Epithelial cell of proximal tubule (primary cell): ENCODE results near the gene MYMK. TPM values are rescaled to one million over a fixed set of nuclear protein-coding genes. Genes with fewer than 3 reads are reported as not detected.

Experiments used
- DNase-seq: peaks from one replicate; pipeline ENCODE4 v3.0.0-alpha.2; 2011; ENCODE audit warnings: low read depth
- H3K4me3 ChIP-seq: 2 replicates; pipeline ENCODE4 v1.5.1; 2011; ENCODE audit warnings: low read depth, mild to moderate bottlenecking, low read length
- total RNA-seq: library from RNA; depleted of rRNA; stranded (reverse); fragments of >200 nt; gene quantifications from 2 replicates; pipeline ENCODE4 v1.2.3, GENCODE V29; 2015
- TF ChIP-seq, protein P1 (sequence below): conservative IDR thresholded peaks from 2 replicates; pipeline ENCODE4 v1.5.1; 2012; ENCODE audit warnings: low read depth, mild to moderate bottlenecking, low read length

The MYMK gene
- total RNA-seq, 1 donor from 2014 or later: not detected

DNA sequence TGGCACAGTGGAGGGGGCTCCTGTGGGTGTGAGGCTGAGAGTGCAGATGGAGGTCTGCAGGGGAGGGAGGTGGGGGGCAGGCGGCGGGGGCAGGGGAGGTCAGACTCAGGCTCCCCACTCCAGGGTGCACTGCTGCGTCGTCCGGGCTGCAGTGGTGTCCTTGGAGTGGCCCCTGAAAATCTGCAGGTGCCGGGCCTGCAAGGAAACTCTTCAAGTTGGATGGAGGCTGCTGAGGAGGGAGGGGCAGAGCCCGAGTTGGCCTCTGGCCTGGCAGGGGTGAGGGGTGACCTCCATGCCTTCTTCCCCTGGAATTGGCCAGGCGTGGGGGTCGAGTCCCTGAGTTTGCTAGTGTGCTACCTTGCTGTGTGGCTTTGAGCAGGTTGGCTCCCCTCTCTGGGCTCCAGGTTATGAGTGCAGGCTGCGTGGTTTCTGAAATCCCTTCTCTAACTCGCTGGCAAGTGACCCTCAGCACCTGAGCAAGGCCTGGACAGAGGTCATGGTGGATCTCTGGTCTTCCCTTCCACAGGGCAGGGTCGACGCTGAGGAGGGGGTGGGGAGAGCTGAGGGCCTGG is 10.6 kb upstream of the MYMK start:
- no peak overlapping the region for H3K4me3 ChIP-seq
- DNase-seq: no peak
- TF ChIP-seq, protein P1, sequence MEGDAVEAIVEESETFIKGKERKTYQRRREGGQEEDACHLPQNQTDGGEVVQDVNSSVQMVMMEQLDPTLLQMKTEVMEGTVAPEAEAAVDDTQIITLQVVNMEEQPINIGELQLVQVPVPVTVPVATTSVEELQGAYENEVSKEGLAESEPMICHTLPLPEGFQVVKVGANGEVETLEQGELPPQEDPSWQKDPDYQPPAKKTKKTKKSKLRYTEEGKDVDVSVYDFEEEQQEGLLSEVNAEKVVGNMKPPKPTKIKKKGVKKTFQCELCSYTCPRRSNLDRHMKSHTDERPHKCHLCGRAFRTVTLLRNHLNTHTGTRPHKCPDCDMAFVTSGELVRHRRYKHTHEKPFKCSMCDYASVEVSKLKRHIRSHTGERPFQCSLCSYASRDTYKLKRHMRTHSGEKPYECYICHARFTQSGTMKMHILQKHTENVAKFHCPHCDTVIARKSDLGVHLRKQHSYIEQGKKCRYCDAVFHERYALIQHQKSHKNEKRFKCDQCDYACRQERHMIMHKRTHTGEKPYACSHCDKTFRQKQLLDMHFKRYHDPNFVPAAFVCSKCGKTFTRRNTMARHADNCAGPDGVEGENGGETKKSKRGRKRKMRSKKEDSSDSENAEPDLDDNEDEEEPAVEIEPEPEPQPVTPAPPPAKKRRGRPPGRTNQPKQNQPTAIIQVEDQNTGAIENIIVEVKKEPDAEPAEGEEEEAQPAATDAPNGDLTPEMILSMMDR: no peak

DNA sequence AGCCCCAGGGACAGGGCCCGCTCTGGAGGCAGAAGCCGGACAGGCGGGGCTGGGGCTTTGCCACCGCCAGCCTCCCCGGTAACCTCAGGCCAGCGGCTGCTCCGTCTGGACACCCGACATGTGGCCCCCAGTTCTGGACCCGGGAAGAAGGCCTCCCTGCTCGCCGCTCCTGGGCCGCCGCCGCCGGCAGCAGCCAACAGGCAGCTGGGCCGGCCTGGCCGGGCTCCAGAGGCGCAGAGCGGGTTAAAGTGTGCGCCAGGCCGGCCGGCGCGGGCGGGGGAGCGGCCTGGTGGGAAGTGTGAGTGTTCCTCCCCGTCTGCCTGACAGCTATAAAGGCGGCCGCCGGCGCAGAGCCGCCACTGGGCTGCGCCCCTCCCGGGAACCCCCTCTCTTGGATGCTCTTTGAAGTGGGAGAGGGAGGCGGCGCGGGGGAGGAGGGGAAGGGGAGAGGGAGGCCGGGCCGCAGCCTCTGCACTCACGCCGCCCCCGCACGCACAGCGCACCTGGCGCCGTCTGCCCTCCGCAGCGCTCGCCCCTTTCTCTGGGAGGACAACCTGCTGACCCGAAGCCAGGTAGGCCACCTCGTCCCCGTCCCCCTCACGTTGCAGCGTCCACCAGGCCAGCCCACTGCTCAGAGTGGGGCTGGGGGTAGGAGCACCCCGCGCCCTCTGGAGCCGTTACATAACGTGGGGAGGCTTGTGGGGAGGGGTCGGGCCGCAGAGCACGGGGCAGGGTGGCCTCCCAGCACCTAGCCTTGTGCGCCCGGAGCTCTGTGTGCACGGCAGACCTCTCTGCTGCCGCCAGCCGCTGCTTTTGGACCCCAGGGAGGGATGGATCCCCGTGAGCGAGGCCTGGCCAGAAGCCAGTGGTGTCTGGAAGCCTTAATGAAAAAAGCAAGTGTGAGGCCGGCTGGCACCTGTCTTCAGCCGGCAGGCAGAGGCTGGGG is 9.9 kb upstream of the MYMK start, which contains the start of gene ADAMTSL2:
Gene ADAMTSL2 (plus strand): TSS at position 359 of the 946 bp plus-strand sequence. CDS start 2,009 bp downstream, outside the sequence.
- TF ChIP-seq, protein P1: no peak
- no peak within 1 kb of the TSS for H3K4me3 ChIP-seq
- no peak for DNase-seq

DNA sequence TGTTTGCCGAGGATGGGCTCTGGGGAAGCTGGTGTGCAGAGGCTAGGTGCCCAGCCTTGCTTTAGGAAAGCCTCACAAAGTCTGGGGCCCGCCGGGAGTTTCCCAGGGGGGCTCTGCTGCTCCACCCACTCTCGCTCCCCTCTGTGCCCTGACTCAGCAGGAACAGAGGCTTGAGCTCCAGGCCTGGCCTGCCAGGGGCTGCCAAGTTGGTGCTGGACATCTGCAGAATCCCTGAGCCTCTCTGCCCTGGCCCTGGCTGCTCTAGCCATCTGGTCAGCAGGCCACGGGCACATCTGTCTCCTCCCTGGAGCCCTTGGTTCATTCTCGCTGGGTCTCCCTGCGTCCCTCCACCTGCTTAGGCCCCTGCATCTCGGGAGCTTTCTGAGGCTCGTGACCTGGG is 9.1 kb upstream of the MYMK start:
- H3K4me3 ChIP-seq: no peak overlapping the region
- no peak for DNase-seq
- TF ChIP-seq, protein P1: no peak

DNA sequence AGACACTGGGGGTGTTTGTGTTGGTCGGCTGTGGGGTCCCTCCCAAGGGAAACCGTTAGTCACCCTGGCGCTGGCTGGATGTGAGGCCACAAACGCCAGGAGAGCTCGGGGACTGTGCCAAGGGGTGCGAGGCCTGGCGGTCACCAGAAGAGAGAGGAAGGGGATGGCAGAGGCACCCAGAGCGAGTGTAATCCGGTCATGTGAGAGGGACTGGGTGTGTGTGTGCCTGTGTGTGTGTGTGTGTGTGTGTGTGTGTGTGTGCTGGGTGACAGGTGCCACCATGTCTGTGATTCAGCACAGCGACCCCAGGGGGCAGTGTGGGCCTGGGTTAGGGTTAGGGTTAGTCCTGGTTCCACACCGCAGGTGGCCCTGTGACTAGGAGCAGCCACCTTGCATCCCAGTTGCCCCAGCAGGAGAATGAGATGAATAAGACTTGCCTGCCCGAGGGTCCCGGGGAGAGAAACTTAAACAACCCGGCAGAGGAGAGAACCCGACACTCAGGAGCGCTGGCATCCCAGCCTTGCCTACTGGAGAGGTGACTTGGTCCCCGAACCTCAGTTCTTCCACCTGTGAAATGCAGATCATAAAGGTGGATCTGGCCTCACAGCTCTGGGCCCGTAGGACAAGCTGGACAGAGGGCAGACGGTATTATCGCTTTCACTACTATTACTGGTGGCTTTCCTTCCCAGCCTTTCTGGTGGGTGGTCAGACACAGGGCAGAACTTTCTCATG is 8.3 kb upstream of the MYMK start:
- TF ChIP-seq, protein P1: peak; percentile 50
- DNase-seq: no peak
- no peak overlapping the region for H3K4me3 ChIP-seq

DNA sequence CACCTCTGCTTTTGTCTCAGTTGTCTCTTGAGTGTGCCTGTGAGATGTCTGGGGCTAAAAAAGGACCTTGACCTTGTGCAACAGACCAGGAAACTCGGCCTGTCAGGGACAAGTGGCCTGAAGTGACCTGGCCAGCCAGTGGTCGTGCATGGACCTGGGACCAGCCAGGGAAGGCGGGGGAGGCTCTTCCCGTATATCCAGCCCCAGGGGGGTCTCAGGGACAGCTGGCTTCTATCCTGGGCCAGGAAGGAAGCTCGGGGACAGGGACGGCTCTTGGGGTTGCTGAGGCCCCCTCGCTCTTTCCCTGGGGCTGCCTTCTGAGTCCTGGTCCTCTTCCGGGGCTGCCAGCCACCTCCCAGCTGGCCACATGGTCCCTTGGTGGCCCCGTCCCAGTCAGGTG is 6.5 kb upstream of the MYMK start:
- no peak for DNase-seq
- TF ChIP-seq, protein P1: no peak
- H3K4me3 ChIP-seq: no peak overlapping the region

DNA sequence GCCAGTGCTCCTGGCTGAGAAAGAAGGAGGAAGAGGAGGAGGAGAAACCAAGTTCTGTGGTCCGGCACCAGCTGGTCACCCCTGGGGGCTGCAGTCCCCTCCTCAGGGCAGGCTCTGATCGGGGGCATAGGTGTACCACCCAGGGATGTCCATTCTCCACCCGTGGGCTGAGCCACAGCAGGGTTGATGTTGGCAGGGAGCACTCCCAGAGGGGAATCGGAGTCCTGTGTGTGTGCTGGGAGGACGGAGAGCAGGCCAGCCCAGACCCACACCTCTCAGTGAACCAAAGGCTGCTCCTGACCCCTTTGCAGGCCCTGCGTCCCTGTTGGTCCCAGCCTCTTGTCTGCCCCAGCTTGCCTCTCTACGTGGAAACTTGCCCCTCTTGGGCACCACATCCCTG is 5.1 kb upstream of the MYMK start:
- TF ChIP-seq, protein P1: no peak
- no peak overlapping the region for H3K4me3 ChIP-seq
- no peak for DNase-seq
